DND-41 (cell line): ENCODE results near the gene GSN.

Source experiments
- EZH2 ChIP-seq: IDR thresholded peaks from 3 replicates; pipeline ENCODE4 v1.6.1; 2012; ENCODE audit warnings: borderline replicate concordance, low read depth, mild to moderate bottlenecking, moderate library complexity, low read length, inconsistent platforms; ENCODE audit not compliant: severe bottlenecking
- TF ChIP-seq, protein P1 (sequence below): IDR thresholded peaks from 2 replicates; pipeline ENCODE4 v1.5.1; 2012; ENCODE audit warnings: borderline replicate concordance, low read length, moderate library complexity, mild to moderate bottlenecking; ENCODE audit not compliant: poor library complexity, severe bottlenecking; ENCODE audit errors: extremely low read depth

- TF ChIP-seq, protein P1, sequence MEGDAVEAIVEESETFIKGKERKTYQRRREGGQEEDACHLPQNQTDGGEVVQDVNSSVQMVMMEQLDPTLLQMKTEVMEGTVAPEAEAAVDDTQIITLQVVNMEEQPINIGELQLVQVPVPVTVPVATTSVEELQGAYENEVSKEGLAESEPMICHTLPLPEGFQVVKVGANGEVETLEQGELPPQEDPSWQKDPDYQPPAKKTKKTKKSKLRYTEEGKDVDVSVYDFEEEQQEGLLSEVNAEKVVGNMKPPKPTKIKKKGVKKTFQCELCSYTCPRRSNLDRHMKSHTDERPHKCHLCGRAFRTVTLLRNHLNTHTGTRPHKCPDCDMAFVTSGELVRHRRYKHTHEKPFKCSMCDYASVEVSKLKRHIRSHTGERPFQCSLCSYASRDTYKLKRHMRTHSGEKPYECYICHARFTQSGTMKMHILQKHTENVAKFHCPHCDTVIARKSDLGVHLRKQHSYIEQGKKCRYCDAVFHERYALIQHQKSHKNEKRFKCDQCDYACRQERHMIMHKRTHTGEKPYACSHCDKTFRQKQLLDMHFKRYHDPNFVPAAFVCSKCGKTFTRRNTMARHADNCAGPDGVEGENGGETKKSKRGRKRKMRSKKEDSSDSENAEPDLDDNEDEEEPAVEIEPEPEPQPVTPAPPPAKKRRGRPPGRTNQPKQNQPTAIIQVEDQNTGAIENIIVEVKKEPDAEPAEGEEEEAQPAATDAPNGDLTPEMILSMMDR: no peak
- no peak for TF ChIP-seq EZH2
Observed at GRCh38 chr9:121268851-121269641, 1.1 kb downstream of the GSN start.
